ENCODE data around the gene FTH1. TPM values are rescaled to one million over a fixed set of nuclear protein-coding genes. Genes with fewer than 3 reads are reported as not detected.

Gene FTH1
- total and polyA plus RNA-seq, 2 of the 4 experiments (the other 2 are of a cell fraction), result 344 to 2,516 TPM

DNA sequence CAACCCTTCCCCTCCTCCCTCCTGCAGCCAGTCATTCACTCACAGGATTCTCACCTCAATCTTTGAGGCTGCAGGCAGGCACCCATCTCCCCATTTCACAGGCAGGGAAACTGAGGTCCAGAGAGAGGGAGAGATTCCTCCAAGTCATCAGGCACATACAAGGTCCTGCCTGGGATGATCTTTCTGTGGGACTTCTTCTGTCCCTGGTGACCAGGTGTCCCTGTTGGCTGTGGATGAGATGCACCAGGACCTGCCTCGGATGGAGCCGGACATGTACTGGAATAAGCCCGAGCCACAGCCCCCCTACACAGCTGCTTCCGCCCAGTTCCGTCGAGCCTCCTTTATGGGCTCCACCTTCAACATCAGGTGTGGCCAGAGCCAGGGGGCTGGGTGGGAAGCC, 7.8 kb downstream of the FTH1 start:
- no peak overlapping the region for H3K4me2 ChIP-seq (ENCODE audit: low read depth, low read length)
- peaks cover 35% of the 10 kb centered on the region for H3K36me3 ChIP-seq (ENCODE audit: control insufficient read depth, insufficient read depth, low read length)
- no peak overlapping the region for H3K4me3 ChIP-seq (ENCODE audit: insufficient read depth, low read depth, low read length)
- H2AK5ac ChIP-seq (ENCODE audit: low read depth, low read length), result no peak overlapping the region
- no peak overlapping the region for H3K56ac ChIP-seq (ENCODE audit: extremely low read depth, insufficient read depth, low read length)
- ChIA-PET CTCF (interaction anchor here (1.1 kb wide), 1 partner anchor 123 kb away, joined by 6 read pairs; no protein-coding TSS in a partner anchor), POLR2A (ENCODE audit: unreplicated experiment) (no interaction called here)
- intact Hi-C loops (cut with micrococcal nuclease) (no loop called here), in situ Hi-C loops (cut with MboI; ENCODE audit: low sequenced_read_pairs) (loop anchor here (10.0 kb wide), 2 partner anchors 65 to 115 kb away; no protein-coding TSS in a partner anchor), dilution Hi-C loops (cut with HindIII; ENCODE audit: low sequenced_read_pairs, unreplicated experiment) (no loop called here)
- peak overlapping the region; percentile 2 for H2AFZ ChIP-seq (replicated peaks; ENCODE audit: low read length, poor library complexity)
- no peak for ATAC-seq (ENCODE audit: low read depth)
- H4K5ac ChIP-seq (ENCODE audit: low read depth, low read length), result no peak overlapping the region
- no TSS peak for BruUV-seq (replicated peaks)
- no peak overlapping the region for H3K4ac ChIP-seq (ENCODE audit: low read depth, low read length)
- H3K18ac ChIP-seq (ENCODE audit: low read depth, low read length), result no peak overlapping the region
- no peak overlapping the region for H2BK15ac ChIP-seq (ENCODE audit: low read depth, low read length)
- H2BK120ac ChIP-seq (ENCODE audit: low read depth, low read length), result no peak overlapping the region
- H3K14ac ChIP-seq (replicated peaks; ENCODE audit: low read depth, low read length), result no peak overlapping the region
- DNase-seq, result no peak
- no peak overlapping the region for H2BK5ac ChIP-seq (ENCODE audit: low read depth, low read length, poor library complexity, severe bottlenecking)
- H3K9me1 ChIP-seq (ENCODE audit: insufficient read depth, low read length), result peaks cover 24% of the 10 kb centered on the region
- H3K23ac ChIP-seq (ENCODE audit: low read depth, low read length), result no peak overlapping the region
- H3K79me1 ChIP-seq (ENCODE audit: low read depth in 1 of 2, low read length in 2 of 2), result peaks cover 0 to 38% of the 10 kb centered on the region in 2 experiments; a peak in 3 of 4 replicates
- WGBS, 2 experiments (ENCODE audit: extremely low coverage in 2 of 2, insufficient read length in 1 of 2), result no CpG with 5 or more reads among the region's 6 CpGs
- H3K9me3 ChIP-seq (ENCODE audit: control insufficient read depth, insufficient read depth, low read length), result no peaks in the 10 kb centered on the region
- no peak overlapping the region for H4K91ac ChIP-seq (ENCODE audit: insufficient read depth, low read depth, low read length)
- H3K27me3 ChIP-seq (ENCODE audit: control insufficient read depth, insufficient read depth, low read length), result no peaks in the 10 kb centered on the region
- H2BK20ac ChIP-seq (ENCODE audit: low read depth, low read length), result no peak overlapping the region
- no peak overlapping the region for H4K8ac ChIP-seq (ENCODE audit: low read depth in 2 of 2, low read length in 2 of 2)
- H3K27ac ChIP-seq (ENCODE audit: insufficient read depth, low read length), result no peak overlapping the region
- TF ChIP-seq, protein P1, sequence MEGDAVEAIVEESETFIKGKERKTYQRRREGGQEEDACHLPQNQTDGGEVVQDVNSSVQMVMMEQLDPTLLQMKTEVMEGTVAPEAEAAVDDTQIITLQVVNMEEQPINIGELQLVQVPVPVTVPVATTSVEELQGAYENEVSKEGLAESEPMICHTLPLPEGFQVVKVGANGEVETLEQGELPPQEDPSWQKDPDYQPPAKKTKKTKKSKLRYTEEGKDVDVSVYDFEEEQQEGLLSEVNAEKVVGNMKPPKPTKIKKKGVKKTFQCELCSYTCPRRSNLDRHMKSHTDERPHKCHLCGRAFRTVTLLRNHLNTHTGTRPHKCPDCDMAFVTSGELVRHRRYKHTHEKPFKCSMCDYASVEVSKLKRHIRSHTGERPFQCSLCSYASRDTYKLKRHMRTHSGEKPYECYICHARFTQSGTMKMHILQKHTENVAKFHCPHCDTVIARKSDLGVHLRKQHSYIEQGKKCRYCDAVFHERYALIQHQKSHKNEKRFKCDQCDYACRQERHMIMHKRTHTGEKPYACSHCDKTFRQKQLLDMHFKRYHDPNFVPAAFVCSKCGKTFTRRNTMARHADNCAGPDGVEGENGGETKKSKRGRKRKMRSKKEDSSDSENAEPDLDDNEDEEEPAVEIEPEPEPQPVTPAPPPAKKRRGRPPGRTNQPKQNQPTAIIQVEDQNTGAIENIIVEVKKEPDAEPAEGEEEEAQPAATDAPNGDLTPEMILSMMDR (conservative IDR thresholded peaks at IDR 0.05; ENCODE audit: low read depth, low read length), result no peak
- TF ChIP-seq MXI1 (IDR thresholded peaks at IDR 0.05; ENCODE audit: borderline replicate concordance, low read depth, low read length) (no peak), POLR2A (IDR thresholded peaks at IDR 0.05; ENCODE audit: low read depth, low read length) (no peak), SMC3 (IDR thresholded peaks at IDR 0.05; ENCODE audit: low read depth, low read length) (no peak)
- peaks cover 35% of the 10 kb centered on the region for H4K20me1 ChIP-seq (ENCODE audit: insufficient read depth, low read length)
- H3K4me1 ChIP-seq (ENCODE audit: control insufficient read depth, insufficient read depth, low read length), result peaks cover 12% of the 10 kb centered on the region
- no peak overlapping the region for H3K9ac ChIP-seq (ENCODE audit: low read depth, low read length)
- H2AK9ac ChIP-seq (replicated peaks; ENCODE audit: low read depth, low read length, poor library complexity), result no peak overlapping the region

Measured in IMR-90 (cell line).